CD4-positive, alpha-beta T cell treated with Interleukin-4 for 4 hours (primary cell): ENCODE results near the gene PELO.
A peak's percentile ranks its signal among the peaks of the same experiment; 100 is the strongest.
"Not testable (repeated sequence)": the region's sequence is repeated elsewhere in the genome, so short reads cannot be mapped to it uniquely, and the experiment has no call there.

ENCODE experiments used
- DNase-seq: peaks from one replicate; pipeline ENCODE4 v3.0.0-alpha.2; 2020

Gene PELO, protein sequence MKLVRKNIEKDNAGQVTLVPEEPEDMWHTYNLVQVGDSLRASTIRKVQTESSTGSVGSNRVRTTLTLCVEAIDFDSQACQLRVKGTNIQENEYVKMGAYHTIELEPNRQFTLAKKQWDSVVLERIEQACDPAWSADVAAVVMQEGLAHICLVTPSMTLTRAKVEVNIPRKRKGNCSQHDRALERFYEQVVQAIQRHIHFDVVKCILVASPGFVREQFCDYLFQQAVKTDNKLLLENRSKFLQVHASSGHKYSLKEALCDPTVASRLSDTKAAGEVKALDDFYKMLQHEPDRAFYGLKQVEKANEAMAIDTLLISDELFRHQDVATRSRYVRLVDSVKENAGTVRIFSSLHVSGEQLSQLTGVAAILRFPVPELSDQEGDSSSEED

DNA sequence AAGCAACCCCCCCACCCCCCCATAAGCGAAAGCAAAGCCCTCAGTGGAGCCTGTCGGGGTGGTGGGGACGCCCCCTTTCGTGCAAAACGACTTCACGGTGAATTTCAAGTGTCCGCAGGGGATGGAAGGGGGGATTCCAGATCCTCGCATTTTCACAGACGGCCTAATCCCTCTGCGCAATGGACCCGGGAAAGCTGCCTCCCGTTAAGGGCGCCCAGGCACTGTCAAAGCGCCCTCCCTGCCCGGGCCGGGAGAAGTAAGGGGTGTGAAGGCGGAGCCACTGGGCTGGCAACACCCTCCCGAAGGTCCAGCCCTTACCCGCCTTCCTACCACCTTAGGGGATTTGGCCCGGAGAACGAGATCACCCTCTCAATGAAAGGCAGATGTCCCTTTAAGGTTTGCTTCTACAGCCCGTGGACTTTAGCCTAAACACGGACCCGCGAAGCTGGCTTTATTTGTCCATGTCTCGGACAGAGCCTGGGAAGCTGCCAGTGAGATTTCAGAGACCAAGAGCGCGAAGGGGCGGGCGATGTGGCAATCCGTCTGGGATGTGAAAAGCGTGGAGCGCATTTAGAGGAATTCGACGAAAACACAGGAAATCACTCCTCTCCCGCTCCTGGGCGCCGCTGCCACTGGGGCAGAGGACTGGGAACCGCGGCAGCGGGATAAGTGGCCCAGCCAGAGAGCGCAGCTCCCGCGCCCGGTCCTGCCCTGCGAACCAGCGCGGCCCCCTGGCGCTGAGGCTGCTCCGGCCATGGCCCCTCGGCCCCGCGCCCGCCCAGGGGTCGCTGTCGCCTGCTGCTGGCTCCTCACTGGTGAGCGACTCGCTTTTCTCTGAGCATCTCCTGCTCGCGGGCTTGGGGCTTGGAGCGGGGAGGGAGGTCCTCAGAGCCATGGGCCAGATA, at the start of gene PELO, which contains the start of gene ITGA1:
TSS of gene PELO (plus strand) at position 317 of the 905 bp plus-strand sequence. CDS start 12,479 bp downstream, outside the sequence.
TSS of gene ITGA1 (plus strand) at position 317 of the 905 bp plus-strand sequence. CDS start at position 755, 438 bp downstream.
- DNase-seq: peak; percentile 41

DNA sequence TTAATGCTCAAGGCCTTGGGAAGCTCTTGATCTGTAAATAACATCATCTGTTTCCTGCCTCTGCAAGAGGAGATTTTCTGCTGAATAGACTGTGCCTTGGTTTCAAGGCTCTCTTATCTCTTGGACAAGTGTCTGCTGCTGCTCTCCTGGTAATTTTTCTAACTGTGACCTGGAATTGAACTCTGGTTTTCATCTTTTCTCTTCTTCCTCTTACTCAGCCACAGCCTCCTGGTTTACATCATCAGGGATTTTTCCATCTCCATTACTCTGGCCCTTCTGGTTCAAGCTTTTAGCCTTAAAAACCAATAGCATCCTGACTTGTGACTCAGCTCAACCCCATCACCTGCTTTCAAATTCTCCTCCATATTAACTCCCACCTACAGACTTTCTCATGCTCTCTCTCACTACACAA, 49.6 kb upstream of the PELO start:
- DNase-seq: no peak

- no peak for DNase-seq
These were observed 47.7 kb upstream of the PELO start for GRCh38 chr5:52740007-52740406.

- peak; percentile 29 for DNase-seq
These were observed 44.7 kb upstream of the PELO start for GRCh38 chr5:52743012-52743411.

DNA sequence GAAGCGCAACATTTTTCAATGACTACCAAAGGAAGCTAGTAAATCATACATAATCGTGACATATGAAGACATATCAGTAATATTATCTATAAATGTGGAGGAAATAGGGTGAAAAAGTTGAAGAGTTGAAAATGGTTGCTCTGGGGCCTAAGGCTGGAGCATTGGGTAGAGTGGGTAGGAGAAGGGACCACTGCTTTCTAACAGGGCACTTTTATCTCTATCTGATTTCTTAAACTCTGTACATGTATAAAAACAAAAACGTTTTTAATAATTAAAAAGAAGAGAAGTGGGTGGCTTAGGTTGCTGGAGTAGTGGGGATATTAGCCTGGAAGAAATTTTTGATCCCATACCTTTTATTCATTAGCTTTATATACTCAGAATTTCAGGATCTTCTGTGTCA, 44.2 kb upstream of the PELO start:
- DNase-seq: no peak

- peak; percentile 84 for DNase-seq
These were observed 43.7 kb upstream of the PELO start for GRCh38 chr5:52743970-52744369.

DNA sequence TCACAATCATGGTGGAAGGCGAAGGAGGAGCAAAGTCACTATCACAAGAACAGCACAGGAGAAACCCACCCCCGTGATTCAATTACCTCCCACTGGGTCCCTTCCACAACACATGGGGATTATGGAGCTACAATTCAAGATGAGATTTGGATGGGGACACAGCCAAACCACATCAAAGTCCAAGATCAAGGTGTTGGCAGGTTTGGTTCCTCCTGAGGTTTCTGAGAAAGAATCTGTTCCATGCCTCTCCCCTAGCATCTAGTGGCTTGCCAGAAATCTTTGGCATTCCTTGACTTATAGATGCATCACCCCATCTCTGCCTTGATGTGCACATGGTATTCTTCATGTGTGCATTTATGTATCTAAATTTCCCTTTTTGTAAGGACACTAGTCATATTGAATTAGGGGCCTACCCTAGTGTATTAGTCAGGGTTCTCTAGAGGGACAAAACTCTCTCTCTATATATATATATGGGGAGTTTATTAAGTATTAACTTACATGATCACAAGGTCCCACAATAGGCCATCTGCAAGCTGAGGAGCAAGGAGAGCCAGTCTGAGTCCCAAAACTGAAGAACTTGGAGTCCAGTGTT, 42.8 kb upstream of the PELO start:
- DNase-seq: not testable (repeated sequence)

DNA sequence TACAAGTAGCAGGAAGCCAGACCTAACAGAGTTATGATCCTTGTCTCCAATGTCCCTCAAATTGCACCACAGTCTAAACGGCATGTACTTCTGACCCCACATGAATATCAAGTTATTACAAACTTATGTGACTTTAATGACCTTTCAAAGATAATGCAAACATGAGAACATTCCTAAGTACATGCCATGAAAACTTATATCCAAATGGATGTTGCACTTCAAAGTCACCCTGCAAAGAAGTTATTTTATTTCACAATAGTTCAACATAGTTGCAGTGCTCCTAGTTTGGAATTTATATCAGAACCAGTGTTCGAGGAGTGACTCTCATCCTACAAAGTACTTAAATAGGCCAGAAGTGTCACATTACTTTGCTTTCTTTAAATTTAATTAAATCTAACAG, 41.2 kb upstream of the PELO start:
- no peak for DNase-seq

GRCh38 chr5:52748590-52748989, 39.1 kb upstream of the PELO start:
- peak; percentile 41 for DNase-seq

GRCh38 chr5:52749666-52750065, 38.0 kb upstream of the PELO start:
- DNase-seq: no peak

DNA sequence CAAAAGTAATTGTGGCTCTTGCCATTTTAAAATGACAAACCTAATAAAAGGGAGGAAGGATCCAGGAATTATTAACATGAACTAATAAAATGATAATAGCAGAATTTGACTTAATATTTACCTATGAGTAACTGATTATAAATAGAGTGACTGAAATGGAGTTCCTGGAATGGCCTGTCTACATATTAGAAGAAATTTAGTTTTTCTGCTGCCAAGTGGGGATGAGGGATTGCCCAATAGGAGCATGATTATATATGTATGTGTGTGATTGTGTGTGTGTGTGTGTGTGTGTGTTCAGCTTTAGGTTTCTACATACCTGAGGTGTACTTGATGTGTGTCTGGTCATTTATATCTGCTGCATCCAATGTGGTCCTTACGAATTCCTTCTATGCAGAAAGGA, 36.6 kb upstream of the PELO start:
- no peak for DNase-seq

DNA sequence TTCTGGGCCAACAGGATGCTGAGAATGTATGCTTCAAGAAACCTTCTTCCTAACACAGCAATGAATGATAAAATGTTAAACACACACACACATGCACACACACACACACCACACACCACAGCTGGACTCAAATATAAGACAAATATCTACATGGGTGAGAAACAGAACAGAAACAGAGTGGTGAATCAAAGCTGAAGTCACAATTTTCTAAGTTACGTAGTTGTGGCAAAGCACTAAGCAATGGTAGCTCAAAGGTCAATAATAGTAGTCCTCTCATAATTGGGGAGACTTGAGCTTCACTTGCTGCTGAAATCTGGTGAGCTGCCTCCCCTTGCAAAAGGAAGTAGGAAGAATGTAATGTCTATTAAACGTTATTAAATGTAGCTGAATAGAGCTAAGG, 33.7 kb upstream of the PELO start:
- no peak for DNase-seq

GRCh38 chr5:52757527-52757926, 30.2 kb upstream of the PELO start:
- DNase-seq: no peak

DNA sequence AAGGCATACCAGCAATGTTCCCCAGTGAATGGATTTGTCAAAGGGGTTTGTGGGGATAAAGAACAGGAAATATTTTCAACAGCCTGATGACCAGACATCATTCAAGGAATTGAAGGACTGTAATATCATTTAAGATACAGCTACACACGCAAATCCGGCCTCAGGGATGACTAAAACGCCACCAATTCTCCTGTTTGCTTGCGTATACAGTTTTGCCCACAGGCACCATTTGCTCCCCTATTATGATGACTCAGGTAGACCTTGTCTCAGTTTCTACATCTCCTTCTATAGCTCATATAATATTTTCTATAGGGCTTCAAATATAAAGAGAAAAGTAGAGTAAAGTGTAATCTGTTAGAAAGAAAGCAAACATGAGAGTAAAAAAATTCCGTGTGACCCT, 29.7 kb upstream of the PELO start:
- DNase-seq: no peak

DNA sequence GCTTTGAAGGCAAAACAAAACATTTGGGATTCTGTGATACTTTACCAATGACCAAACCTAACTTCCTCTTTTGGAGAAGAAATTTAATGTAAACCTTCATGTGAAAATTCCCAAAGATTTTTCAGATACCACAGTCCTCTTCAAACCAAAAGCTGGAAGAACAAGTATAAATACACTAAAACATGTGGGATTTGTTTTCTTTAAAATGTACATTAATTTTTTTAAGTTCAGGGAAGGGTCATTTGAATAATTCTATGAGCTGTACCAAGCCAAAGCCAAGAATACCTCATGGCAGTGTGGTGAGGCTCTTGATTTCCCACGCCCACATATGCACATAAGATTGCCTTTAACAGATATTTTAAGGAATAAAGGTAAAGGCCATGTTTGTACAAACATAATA, 28.4 kb upstream of the PELO start:
- no peak for DNase-seq

- DNase-seq: no peak
These were observed 26.9 kb upstream of the PELO start for GRCh38 chr5:52760695-52761366.

GRCh38 chr5:52767217-52767743, 20.4 kb upstream of the PELO start:
- no peak for DNase-seq

- no peak for DNase-seq
These were observed 19.8 kb upstream of the PELO start for GRCh38 chr5:52767766-52768480.

DNA sequence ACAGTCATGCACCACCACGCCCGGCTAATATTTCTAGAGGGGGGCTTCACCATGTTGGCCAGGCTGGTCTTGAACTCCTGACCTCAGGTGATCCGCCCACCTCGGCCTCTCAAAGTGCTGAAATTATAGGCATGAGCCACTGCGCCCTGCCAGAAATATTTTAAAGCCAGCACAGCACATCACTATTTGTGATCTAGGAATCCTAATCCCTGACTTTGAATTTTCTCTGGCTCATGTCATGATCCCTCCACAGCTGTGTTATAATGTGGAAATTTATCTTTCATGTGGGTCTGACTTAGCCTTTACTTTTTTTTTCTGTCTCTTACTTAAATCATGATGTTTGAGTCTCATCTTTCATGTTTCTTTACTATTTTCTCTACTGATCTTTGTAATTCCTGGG, 18.7 kb upstream of the PELO start:
- no peak for DNase-seq

DNA sequence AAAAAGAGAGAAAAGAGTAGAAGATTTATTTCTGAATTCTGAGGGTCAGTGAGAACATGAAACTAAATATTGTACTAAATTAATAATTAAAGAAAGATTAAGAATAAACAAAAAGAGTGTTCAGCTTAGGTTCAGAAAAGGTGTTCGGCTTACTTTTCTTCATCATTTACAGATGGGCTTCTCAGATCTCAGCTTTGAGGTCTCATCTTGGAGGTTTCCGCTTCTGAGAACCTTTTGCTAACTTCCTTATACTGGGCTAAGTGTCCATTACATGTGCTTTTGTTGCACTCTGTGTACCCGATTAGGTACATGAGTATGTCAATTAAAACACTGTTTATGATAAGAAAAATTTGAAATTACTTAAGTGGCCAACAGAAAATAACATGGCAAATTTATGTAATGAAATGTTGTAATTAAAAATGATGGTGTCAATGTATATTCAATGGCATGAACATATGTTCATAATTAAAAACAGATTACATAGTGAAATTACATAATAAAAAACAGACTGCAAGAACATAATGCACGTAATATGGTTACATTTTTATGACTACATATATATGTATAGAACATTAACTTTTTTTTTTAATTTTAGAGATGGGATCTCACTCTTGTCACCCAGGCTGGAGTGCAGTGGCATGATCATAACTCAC, 17.3 kb upstream of the PELO start:
- DNase-seq: no peak

DNA sequence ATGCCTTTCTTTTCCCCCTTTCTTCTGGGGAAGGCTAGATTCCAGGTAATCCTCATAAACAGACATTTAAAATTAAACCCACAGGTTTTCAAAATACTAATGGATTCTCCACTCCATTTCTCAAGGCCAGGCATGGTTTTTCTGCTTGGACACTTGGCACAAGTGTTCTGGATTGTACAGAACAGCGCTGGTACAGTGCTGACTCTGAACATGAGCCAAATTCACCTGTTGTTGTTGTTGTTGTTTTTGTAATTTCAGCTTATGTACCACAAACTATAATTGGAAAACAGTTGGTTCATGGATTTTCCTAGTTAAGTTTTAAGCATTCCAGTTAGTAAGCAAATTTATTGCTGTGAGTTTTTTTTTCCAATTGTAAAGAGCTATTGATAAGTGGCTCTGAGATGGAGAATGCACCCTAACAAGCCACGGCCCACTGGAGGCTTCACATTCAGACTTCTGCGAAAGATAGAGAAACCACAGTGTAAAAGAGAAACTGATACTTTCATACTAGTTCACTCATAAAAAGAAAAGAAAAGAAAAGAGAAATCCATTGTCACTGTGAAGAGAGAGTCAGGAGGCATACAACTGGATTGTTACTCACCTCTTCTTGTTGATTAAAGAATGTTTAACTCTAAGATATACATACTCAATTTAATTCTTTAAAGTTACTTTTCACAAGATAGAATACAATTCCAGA, 16.2 kb upstream of the PELO start:
- DNase-seq: peak; percentile 49
